Umbilical cord (tissue), 1 donor: ENCODE measurements around the gene DCLK1. TPM values are rescaled to one million over a fixed set of nuclear protein-coding genes. Genes with fewer than 3 reads are reported as not detected.

Experiments used
- total RNA-seq: library from RNA; depleted of rRNA; stranded (reverse); fragments of >200 nt; gene quantifications from one replicate; pipeline ENCODE4 v1.2.3, GENCODE V29; 2014; ENCODE audit warnings: low replicate concordance; ENCODE audit not compliant: insufficient read depth

Gene DCLK1
- total RNA-seq, 1 donor from 2014 or later = 7.7 TPM

Other genes with a start within 250 kb of the DCLK1 start
- 0.72 TPM for gene SOHLH2, start 83.2 kb upstream of the DCLK1 start, total RNA-seq
- 6.5 TPM for gene CCDC169, start 166.4 kb upstream of the DCLK1 start, total RNA-seq
- gene SPART, start 215.0 kb upstream of the DCLK1 start, total RNA-seq = 103 TPM